HepG2 (cell line): ENCODE measurements around the gene MYOZ3. TPM values are rescaled to one million over a fixed set of nuclear protein-coding genes. Genes with fewer than 3 reads are reported as not detected.

ENCODE experiments used
- GZF1 ChIP-seq: sonication (generic); formaldehyde crosslinking; IDR thresholded peaks from 2 replicates; pipeline ENCODE4 v1.5.1; 2020; ENCODE audit warnings: mild to moderate bottlenecking, missing genetic modification reagents
- JUNB ChIP-seq: sonication (generic); formaldehyde crosslinking; IDR thresholded peaks from 2 replicates; pipeline ENCODE4 v1.8.0; 2022; ENCODE audit warnings: missing genetic modification reagents, mild to moderate bottlenecking, borderline replicate concordance
- TAF1 ChIP-seq: sonication (generic); formaldehyde crosslinking; IDR thresholded peaks from 2 replicates; pipeline ENCODE4 v1.4.0; 2020; ENCODE audit warnings: missing genetic modification reagents
- polyA plus RNA-seq, 8 experiments: library from polyadenylated mRNA; depleted of rRNA in 3 of 8; stranded (reverse) in 7 of 8; unstranded in 1 of 8; fragments of >200 nt; fragmentation: Illumina TruSeq in 4 of 8; extraction: Trizol in 4 of 8; gene quantifications; 2 replicates each; pipeline versions ENCODE4 v1.2.1 to v1.2.3, GENCODE V29; 2011 to 2016; ENCODE audit warnings: low read depth in 4 of 8, missing spikeins in 1 of 8, mixed read lengths in 1 of 8; ENCODE audit not compliant: insufficient read depth in 1 of 8
- total RNA-seq, 5 experiments: library from RNA; depleted of rRNA; stranded (reverse); fragments of >200 nt; fragmentation: Illumina TruSeq; extraction: Trizol; gene quantifications; 2 replicates each; pipeline ENCODE4 v1.2.3, GENCODE V29; 2016; ENCODE audit warnings: low read depth in 1 of 5
- TF ChIP-seq, protein P1 (sequence below): IDR thresholded peaks from 2 replicates; pipeline ENCODE4 v1.6.1; 2016; ENCODE audit warnings: mild to moderate bottlenecking, missing biosample characterization, missing genetic modification reagents
- TF ChIP-seq, protein P2 (sequence below): sonication (generic); formaldehyde crosslinking; IDR thresholded peaks from 2 replicates; pipeline ENCODE4 v1.9.0; 2021; ENCODE audit warnings: missing genetic modification reagents, borderline replicate concordance
- TF ChIP-seq, protein P3 (sequence below): sonication (generic); formaldehyde crosslinking; IDR thresholded peaks from 2 replicates; pipeline ENCODE4 v1.4.0; 2020; ENCODE audit warnings: missing genetic modification reagents, borderline replicate concordance
- TF ChIP-seq, protein P4 (sequence below): sonication (generic); formaldehyde crosslinking; IDR thresholded peaks from 2 replicates; pipeline ENCODE4 v1.4.0; 2020; ENCODE audit warnings: missing genetic modification reagents, borderline replicate concordance
- TF ChIP-seq, protein P5 (sequence below): sonication (generic); formaldehyde crosslinking; IDR thresholded peaks from 2 replicates; pipeline ENCODE4 v1.5.1; 2020; ENCODE audit warnings: missing genetic modification reagents, mild to moderate bottlenecking, borderline replicate concordance

The MYOZ3 gene
- total and polyA plus RNA-seq, 2 of the 13 experiments (the other 11 are each of a cell fraction or from before 2014, with no cell fraction given), result 0.05 TPM; not detected in 1

DNA sequence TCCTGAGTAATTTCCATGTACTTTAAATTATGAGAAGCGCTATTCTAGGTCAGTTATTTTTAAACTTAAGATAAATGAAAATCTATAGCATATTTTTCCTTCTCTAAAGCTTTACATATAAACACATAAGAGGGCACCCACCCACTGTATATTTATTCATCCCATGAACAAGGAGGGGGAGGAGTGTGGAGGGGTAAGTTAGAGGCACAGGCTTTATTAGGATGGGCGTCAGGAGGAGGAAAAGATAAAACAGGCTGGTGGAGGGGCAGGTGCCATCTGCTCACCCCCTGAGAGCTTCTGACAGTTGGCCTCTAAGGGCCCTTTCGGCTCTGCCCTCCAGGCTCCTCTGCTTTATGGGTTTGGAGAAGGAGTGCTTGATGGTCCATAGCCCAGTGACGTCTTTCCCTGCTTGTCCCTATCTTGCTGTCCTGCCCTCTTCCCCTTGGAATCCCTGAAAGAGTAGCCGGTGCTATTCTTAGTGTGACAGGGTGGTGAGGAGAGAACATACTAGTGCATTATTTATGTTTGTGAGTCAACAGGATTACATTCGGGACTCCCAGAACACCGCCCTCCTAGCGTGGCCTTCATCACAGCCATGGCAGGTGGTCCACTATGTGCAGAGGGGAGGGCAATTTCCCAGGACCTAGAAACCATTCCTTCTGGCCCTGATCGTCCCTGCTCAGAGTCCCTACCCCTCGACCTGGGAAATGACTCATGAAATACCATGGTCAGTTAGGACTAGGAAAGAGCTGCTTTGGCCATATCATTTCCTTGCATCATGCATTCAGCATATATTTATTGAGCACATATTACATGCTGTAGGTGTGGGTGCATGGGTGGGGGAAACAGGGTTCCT is 28.5 kb upstream of the MYOZ3 start (continued):
- TF ChIP-seq, protein P1, sequence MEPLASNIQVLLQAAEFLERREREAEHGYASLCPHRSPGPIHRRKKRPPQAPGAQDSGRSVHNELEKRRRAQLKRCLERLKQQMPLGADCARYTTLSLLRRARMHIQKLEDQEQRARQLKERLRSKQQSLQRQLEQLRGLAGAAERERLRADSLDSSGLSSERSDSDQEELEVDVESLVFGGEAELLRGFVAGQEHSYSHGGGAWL, result no peak
- TF ChIP-seq TAF1, result no peak
- TF ChIP-seq, protein P2, sequence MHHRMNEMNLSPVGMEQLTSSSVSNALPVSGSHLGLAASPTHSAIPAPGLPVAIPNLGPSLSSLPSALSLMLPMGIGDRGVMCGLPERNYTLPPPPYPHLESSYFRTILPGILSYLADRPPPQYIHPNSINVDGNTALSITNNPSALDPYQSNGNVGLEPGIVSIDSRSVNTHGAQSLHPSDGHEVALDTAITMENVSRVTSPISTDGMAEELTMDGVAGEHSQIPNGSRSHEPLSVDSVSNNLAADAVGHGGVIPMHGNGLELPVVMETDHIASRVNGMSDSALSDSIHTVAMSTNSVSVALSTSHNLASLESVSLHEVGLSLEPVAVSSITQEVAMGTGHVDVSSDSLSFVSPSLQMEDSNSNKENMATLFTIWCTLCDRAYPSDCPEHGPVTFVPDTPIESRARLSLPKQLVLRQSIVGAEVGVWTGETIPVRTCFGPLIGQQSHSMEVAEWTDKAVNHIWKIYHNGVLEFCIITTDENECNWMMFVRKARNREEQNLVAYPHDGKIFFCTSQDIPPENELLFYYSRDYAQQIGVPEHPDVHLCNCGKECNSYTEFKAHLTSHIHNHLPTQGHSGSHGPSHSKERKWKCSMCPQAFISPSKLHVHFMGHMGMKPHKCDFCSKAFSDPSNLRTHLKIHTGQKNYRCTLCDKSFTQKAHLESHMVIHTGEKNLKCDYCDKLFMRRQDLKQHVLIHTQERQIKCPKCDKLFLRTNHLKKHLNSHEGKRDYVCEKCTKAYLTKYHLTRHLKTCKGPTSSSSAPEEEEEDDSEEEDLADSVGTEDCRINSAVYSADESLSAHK, result no peak
- TF ChIP-seq GZF1 (CRISPR knock-in tag), result no peak
- TF ChIP-seq, protein P3, sequence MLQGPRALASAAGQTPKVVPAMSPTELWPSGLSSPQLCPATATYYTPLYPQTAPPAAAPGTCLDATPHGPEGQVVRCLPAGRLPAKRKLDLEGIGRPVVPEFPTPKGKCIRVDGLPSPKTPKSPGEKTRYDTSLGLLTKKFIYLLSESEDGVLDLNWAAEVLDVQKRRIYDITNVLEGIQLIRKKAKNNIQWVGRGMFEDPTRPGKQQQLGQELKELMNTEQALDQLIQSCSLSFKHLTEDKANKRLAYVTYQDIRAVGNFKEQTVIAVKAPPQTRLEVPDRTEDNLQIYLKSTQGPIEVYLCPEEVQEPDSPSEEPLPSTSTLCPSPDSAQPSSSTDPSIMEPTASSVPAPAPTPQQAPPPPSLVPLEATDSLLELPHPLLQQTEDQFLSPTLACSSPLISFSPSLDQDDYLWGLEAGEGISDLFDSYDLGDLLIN (CRISPR knock-in tag), result no peak
- TF ChIP-seq, protein P4, sequence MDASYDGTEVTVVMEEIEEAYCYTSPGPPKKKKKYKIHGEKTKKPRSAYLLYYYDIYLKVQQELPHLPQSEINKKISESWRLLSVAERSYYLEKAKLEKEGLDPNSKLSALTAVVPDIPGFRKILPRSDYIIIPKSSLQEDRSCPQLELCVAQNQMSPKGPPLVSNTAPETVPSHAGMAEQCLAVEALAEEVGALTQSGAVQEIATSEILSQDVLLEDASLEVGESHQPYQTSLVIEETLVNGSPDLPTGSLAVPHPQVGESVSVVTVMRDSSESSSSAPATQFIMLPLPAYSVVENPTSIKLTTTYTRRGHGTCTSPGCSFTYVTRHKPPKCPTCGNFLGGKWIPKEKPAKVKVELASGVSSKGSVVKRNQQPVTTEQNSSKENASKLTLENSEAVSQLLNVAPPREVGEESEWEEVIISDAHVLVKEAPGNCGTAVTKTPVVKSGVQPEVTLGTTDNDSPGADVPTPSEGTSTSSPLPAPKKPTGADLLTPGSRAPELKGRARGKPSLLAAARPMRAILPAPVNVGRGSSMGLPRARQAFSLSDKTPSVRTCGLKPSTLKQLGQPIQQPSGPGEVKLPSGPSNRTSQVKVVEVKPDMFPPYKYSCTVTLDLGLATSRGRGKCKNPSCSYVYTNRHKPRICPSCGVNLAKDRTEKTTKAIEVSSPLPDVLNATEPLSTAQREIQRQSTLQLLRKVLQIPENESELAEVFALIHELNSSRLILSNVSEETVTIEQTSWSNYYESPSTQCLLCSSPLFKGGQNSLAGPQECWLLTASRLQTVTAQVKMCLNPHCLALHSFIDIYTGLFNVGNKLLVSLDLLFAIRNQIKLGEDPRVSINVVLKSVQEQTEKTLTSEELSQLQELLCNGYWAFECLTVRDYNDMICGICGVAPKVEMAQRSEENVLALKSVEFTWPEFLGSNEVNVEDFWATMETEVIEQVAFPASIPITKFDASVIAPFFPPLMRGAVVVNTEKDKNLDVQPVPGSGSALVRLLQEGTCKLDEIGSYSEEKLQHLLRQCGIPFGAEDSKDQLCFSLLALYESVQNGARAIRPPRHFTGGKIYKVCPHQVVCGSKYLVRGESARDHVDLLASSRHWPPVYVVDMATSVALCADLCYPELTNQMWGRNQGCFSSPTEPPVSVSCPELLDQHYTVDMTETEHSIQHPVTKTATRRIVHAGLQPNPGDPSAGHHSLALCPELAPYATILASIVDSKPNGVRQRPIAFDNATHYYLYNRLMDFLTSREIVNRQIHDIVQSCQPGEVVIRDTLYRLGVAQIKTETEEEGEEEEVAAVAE (CRISPR knock-in tag), result no peak
- TF ChIP-seq, protein P5, sequence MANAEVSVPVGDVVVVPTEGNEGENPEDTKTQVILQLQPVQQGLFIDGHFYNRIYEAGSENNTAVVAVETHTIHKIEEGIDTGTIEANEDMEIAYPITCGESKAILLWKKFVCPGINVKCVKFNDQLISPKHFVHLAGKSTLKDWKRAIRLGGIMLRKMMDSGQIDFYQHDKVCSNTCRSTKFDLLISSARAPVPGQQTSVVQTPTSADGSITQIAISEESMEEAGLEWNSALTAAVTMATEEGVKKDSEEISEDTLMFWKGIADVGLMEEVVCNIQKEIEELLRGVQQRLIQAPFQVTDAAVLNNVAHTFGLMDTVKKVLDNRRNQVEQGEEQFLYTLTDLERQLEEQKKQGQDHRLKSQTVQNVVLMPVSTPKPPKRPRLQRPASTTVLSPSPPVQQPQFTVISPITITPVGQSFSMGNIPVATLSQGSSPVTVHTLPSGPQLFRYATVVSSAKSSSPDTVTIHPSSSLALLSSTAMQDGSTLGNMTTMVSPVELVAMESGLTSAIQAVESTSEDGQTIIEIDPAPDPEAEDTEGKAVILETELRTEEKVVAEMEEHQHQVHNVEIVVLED (CRISPR knock-in tag), result no peak
- TF ChIP-seq JUNB (CRISPR knock-in tag), result no peak
